Tibial artery (tissue), 4 donors: ENCODE measurements around the gene ADRA2B.

Experiments used
- DNase-seq, 2 donors: peaks; one replicate each; pipeline ENCODE4 v3.0.0-alpha.2; 2019
- H3K27ac ChIP-seq, 2 donors: fragments of 200-600 bp; sonication (generic) in 1 of 2; 1 replicate in 1 of 2; 2 replicates in 1 of 2; pipeline ENCODE4 v1.5.1; 2018 to 2019; ENCODE audit warnings: mild to moderate bottlenecking in 1 of 2
- H3K27me3 ChIP-seq, 2 donors: fragments of 200-600 bp; sonication (generic) in 1 of 2; one replicate each; pipeline versions ENCODE4 v1.5.1 to v1.6.0; 2016 to 2019
- H3K36me3 ChIP-seq, 3 donors: fragments of 200-600 bp; sonication (generic) in 2 of 3; one replicate each; pipeline ENCODE4 v1.5.1; 2016 to 2019; ENCODE audit warnings: mild to moderate bottlenecking in 2 of 3
- H3K4me1 ChIP-seq, 4 donors: fragments of 200-600 bp; sonication (generic) in 2 of 4; 1 replicate in 3 of 4; 2 replicates in 1 of 4; pipeline ENCODE4 v1.5.1; 2016 to 2019
- H3K4me3 ChIP-seq, 2 donors: fragments of 200-600 bp; sonication (generic) in 1 of 2; 1 replicate in 1 of 2; 2 replicates in 1 of 2; pipeline ENCODE4 v1.5.1; 2018 to 2019; ENCODE audit warnings: mild to moderate bottlenecking in 2 of 2
- H3K9me3 ChIP-seq, 3 donors: fragments of 200-600 bp; sonication (generic) in 1 of 3; one replicate each; pipeline ENCODE4 v1.5.1; 2016 to 2019
- CTCF ChIP-seq, 2 experiments: fragments of 200-600 bp in 1 of 2; fragments of 450-650 bp in 1 of 2; IDR thresholded peaks; one replicate each; pipeline ENCODE4 v1.5.1; 2017 to 2019; ENCODE audit warnings: antibody characterized with exemption in 2 of 2, mild to moderate bottlenecking in 1 of 2, moderate library complexity in 1 of 2
- intact Hi-C: fragments of 100-400 bp; cut with DNase I; formaldehyde crosslinking; loops from one replicate; pipeline ENCODE4 v1.15.0; 2023; ENCODE audit warnings: low total_unique reads

ADRA2B gene

GRCh38 chr2:96122391-96122790, 6.0 kb upstream of the ADRA2B start:
- H3K27me3 ChIP-seq = peaks cover 0 to 62% of the 10 kb centered on the region in 2 donors
- no peak overlapping the region for H3K4me3 ChIP-seq
- no peaks in the 10 kb centered on the region for H3K36me3 ChIP-seq
- intact Hi-C loops = no loop called here
- H3K4me1 ChIP-seq = peaks cover 0 to 6% (median under 1%) of the 10 kb centered on the region in 4 donors
- no peak overlapping the region for H3K27ac ChIP-seq
- TF ChIP-seq CTCF (IDR thresholded peaks at IDR 0.05) = no peak
- DNase-seq = no peak
- H3K9me3 ChIP-seq = no peaks in the 10 kb centered on the region

- TF ChIP-seq CTCF (IDR thresholded peaks at IDR 0.05) = no peak
- Histone ChIP-seq H3K4me1 (peaks cover 0 to 16% (median 7%) of the 10 kb centered on the region in 4 donors), H3K36me3 (no peaks in the 10 kb centered on the region), H3K27ac (no peak overlapping the region), H3K4me3 (no peak overlapping the region), H3K27me3 (peaks cover 0 to 72% of the 10 kb centered on the region in 2 donors), H3K9me3 (no peaks in the 10 kb centered on the region)
- intact Hi-C loops = no loop called here
- DNase-seq = no peak
Observed at GRCh38 chr2:96121414-96121813, 5.0 kb upstream of the ADRA2B start.

- no peaks in the 10 kb centered on the region for H3K36me3 ChIP-seq
- TF ChIP-seq CTCF (IDR thresholded peaks at IDR 0.05) = no peak
- peaks cover 0 to 20% (median 11%) of the 10 kb centered on the region in 4 donors for H3K4me1 ChIP-seq
- DNase-seq = no peak
- no peak overlapping the region for H3K27ac ChIP-seq
- no peaks in the 10 kb centered on the region for H3K9me3 ChIP-seq
- H3K4me3 ChIP-seq = no peak overlapping the region
- peaks cover 0 to 76% of the 10 kb centered on the region in 2 donors for H3K27me3 ChIP-seq
- intact Hi-C loops = no loop called here
Observed at GRCh38 chr2:96120991-96121390, 4.6 kb upstream of the ADRA2B start.

DNA sequence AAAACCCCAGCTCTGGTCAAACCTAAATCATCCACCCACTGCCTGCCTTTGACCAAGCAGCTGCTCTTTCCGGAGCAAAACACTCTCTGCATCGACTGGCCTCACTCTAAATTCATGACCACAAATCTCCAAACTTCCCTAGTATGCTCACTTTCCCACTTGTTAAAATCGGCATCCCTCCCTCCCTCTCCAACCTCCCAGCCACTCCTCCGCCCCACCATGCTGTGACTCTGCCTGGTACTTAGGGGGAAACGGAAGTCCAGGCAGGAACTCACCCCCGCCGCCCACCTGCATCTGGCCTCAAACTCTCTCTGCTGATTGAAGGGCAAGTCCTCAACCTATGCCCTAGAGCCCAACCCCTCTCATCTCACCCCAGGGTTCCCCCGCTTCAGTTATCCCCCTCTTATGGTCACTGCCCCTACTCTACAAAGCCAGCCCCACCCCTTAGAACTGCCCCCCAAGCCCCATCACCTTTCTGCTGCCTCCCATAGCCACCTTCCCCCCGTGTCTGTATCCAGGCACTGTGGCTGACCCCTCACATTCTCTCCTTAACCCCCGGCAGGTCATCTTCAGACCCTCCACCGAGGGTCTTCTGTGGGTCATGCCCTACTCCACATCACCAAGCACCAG, 3.8 kb upstream of the ADRA2B start:
- Histone ChIP-seq H3K36me3 (no peaks in the 10 kb centered on the region), H3K4me3 (no peak overlapping the region), H3K9me3 (no peaks in the 10 kb centered on the region), H3K4me1 (peaks cover 0 to 21% (median 12%) of the 10 kb centered on the region in 4 donors), H3K27ac (no peak overlapping the region), H3K27me3 (peaks cover 0 to 83% of the 10 kb centered on the region in 2 donors)
- TF ChIP-seq CTCF (IDR thresholded peaks at IDR 0.05) = no peak
- DNase-seq = no peak
- intact Hi-C loops = no loop called here

GRCh38 chr2:96119389-96119751, 3.0 kb upstream of the ADRA2B start:
- intact Hi-C loops = loop anchor here (10.0 kb wide), 1 partner anchor 95 kb away; no protein-coding TSS in a partner anchor
- Histone ChIP-seq H3K9me3 (no peaks in the 10 kb centered on the region), H3K4me3 (no peak overlapping the region), H3K27ac (no peak overlapping the region), H3K36me3 (no peaks in the 10 kb centered on the region), H3K27me3 (peaks cover 0 to 83% of the 10 kb centered on the region in 2 donors), H3K4me1 (peaks cover 0 to 21% (median 12%) of the 10 kb centered on the region in 4 donors)
- no peak for DNase-seq
- TF ChIP-seq CTCF (IDR thresholded peaks at IDR 0.05) = no peak
